Peyer's patch (tissue), 4 donors: ENCODE results near the gene RALGAPA1.

Source experiments
- CTCF ChIP-seq, 6 experiments: fragments of 450-650 bp in 4 of 6; fragments of 200-600 bp in 2 of 6; sonication (generic) in 1 of 6; IDR thresholded peaks; one replicate each; pipeline ENCODE4 v1.5.1; 2017 to 2019; ENCODE audit warnings: antibody characterized with exemption in 6 of 6, mild to moderate bottlenecking in 3 of 6, moderate library complexity in 1 of 6
- POLR2A ChIP-seq, 2 donors: fragments of 450-650 bp; IDR thresholded peaks; one replicate each; pipeline ENCODE4 v1.5.1; 2017; ENCODE audit warnings: antibody characterized with exemption in 2 of 2, mild to moderate bottlenecking in 2 of 2, moderate library complexity in 2 of 2

GRCh38 chr14:35534208-35534872 is 274.8 kb downstream of the RALGAPA1 start:
- TF ChIP-seq CTCF (IDR thresholded peaks at IDR 0.05) (no peak), POLR2A (IDR thresholded peaks at IDR 0.05) (no peak)
